ENCODE results near the gene SLC39A11. TPM values are rescaled to one million over a fixed set of nuclear protein-coding genes. Genes with fewer than 3 reads are reported as not detected.

SLC39A11 gene
- total RNA-seq, 1 donor from 2014 or later = 26.0 TPM

DNA sequence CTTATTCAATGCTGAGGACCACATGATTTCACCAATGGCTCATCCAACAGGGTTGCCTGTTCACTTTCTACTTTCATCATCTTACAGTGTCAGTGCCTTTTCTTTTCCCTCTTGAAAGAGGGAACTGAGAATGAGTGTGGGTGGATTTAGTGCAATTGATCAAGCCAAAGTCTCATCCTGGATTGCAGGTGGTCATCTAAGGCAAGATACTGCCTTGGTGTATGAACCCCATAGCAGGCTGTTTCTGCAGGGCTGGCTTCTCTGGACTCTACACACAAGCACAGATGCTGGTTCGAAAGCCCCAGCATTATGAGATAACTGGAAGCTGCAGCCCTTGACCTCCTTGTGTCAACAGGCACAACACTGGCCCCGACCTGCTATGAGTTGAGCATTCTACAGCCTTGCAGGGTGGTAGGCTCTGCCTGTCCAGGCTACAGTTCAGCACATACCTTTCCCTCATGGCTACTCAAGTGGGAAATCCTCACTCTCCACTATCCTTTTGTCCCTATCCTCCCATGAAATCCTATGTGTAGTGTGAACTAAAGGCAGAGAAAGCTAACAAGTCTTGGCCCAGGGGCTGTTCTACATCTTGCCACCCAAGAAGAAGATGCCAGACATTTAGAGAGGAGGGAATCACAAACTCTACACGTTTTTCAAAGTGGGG is 358.7 kb downstream of the SLC39A11 start:
- Mint-ChIP-seq H3K4me1 (peaks cover 8% of the 10 kb centered on the region), H3K36me3 (no peaks in the 10 kb centered on the region), H3K9me3 (no peaks in the 10 kb centered on the region), H3K27ac (no peak overlapping the region), H3K27me3 (ENCODE audit: low read depth) (no peaks in the 10 kb centered on the region), H3K4me3 (no peak overlapping the region)
- DNase-seq (ENCODE audit: low spot score in 2 of 2, unreplicated experiment in 2 of 2) = no peak
- no peak for TF ChIP-seq CTCF (IDR thresholded peaks at IDR 0.05; ENCODE audit: unreplicated experiment)

DNA sequence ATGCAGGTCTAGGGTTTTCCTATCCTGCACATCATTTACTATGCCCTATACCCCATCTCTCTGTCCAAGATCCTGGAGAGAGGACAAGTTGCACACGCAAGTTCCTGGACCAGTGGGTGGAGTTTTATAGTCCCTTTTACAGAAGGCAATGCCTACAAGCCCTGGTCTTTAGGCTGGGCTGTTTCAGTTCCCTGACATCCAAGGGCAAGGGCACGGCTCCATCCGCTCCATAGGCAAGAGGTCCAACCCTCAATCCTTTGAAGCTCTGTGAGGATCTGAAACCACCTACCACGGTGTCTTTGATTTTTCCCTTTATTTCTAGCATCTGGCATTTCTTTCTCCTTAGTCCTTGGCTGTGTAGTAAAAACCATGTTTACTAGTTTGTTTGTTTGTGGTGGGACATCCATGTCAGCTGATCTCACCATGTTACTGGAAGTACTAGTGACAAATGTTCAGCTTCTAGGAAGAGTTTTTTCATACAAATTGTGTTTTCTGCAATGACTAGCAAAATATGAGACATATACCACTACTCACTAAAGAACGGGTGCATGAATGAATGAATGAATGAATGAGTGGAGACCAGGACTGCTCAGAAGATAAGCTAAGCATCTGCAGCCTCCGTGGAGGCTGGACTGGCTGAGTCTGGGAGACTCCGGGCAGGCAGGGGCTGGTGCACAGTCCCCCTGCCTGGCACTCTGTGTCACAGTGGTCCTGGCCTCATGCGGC is 359.4 kb downstream of the SLC39A11 start:
- Mint-ChIP-seq H3K27me3 (ENCODE audit: low read depth) (no peaks in the 10 kb centered on the region), H3K4me3 (no peak overlapping the region), H3K36me3 (no peaks in the 10 kb centered on the region), H3K27ac (no peak overlapping the region), H3K4me1 (peaks cover 8% of the 10 kb centered on the region), H3K9me3 (no peaks in the 10 kb centered on the region)
- no peak for DNase-seq (ENCODE audit: low spot score in 2 of 2, unreplicated experiment in 2 of 2)
- no peak for TF ChIP-seq CTCF (IDR thresholded peaks at IDR 0.05; ENCODE audit: unreplicated experiment)

- Mint-ChIP-seq H3K9me3 (no peaks in the 10 kb centered on the region), H3K4me3 (no peak overlapping the region), H3K36me3 (no peaks in the 10 kb centered on the region), H3K4me1 (peaks cover 19% of the 10 kb centered on the region), H3K27me3 (ENCODE audit: low read depth) (no peaks in the 10 kb centered on the region), H3K27ac (no peak overlapping the region)
- no peak for DNase-seq (ENCODE audit: low spot score in 2 of 2, unreplicated experiment in 2 of 2)
- no peak for TF ChIP-seq CTCF (IDR thresholded peaks at IDR 0.05; ENCODE audit: unreplicated experiment)
Observed at GRCh38 chr17:72730077-72730476, 362.4 kb downstream of the SLC39A11 start.

DNA sequence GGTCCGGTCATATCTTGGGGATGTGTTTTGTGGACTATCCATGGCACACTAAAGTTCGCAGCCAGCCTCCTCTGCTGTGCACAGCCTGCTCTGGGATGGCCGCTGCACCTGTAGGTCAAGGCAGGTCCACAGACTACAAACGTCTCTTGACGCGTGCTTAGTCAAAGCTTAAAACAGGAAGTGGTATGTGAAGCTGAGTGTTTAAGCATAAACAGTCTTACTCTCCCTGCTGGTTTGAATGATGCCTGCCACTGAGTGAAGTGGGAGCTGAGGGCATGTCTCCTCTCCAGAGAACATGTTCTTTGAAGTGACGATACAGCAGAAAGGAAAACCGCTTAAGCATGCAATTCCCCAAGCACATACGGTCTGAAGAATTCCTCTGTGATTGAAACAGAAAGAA is 365.6 kb downstream of the SLC39A11 start:
- TF ChIP-seq CTCF (IDR thresholded peaks at IDR 0.05; ENCODE audit: unreplicated experiment) = no peak
- Mint-ChIP-seq H3K4me3 (no peak overlapping the region), H3K36me3 (no peaks in the 10 kb centered on the region)

DNA sequence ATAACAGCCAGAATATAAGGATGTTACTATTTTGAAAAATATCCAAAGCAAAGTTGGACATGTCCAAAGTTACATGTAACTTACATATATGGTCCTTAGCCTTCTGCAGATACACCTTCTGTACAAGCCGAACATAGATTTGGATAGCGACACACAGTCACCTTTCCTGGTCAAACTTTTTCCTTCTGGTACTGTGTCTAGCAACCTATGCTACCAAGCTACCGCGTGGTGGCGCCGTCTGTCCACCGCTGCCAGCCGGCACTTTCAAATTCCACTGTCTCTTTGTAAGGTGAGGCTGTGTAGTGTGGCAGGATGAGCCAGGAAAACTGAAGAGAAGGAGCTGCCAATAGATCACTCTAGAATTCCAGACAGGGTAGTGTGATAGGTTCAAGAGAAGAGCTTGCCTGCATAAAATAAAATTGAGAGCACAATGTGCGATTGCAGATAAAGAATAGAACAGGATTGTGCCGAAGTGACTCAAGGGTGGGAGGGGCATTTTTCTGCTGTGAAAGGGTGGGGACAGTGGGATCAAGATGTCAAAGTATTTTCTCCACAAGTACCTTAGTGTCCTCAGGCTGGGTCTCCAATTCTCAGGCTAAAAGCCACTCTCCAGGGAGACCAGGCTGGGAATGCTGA is 366.9 kb downstream of the SLC39A11 start:
- H3K4me3 Mint-ChIP-seq = no peak overlapping the region
- no peaks in the 10 kb centered on the region for H3K9me3 Mint-ChIP-seq
- H3K36me3 Mint-ChIP-seq = no peaks in the 10 kb centered on the region
- H3K4me1 Mint-ChIP-seq = peaks cover 20% of the 10 kb centered on the region
- peak; percentile 42 to 78 for DNase-seq (ENCODE audit: low spot score in 2 of 2, unreplicated experiment in 2 of 2)
- TF ChIP-seq CTCF (IDR thresholded peaks at IDR 0.05; ENCODE audit: unreplicated experiment) = peak; percentile 87
- peaks cover 2% of the 10 kb centered on the region for H3K27me3 Mint-ChIP-seq (ENCODE audit: low read depth)
- H3K27ac Mint-ChIP-seq = no peak overlapping the region

More for the DNA sequence above, 365.6 kb downstream of the SLC39A11 start:
- Mint-ChIP-seq H3K27ac (no peak overlapping the region), H3K27me3 (ENCODE audit: low read depth) (peaks cover 2% of the 10 kb centered on the region), H3K9me3 (no peaks in the 10 kb centered on the region), H3K4me1 (peaks cover 20% of the 10 kb centered on the region)
- DNase-seq (ENCODE audit: low spot score in 2 of 2, unreplicated experiment in 2 of 2) = no peak
